Glomerular visceral epithelial cell (primary cell): Measurements from ENCODE around the gene UBAP1L.
"Not testable (repeated sequence)": the region's sequence is repeated elsewhere in the genome, so short reads cannot be mapped to it uniquely, and the experiment has no call there.

Experiments used
- DNase-seq: peaks from one replicate; pipeline ENCODE4 v3.0.0-alpha.2; 2016; ENCODE audit errors: extremely low spot score

UBAP1L gene

DNA sequence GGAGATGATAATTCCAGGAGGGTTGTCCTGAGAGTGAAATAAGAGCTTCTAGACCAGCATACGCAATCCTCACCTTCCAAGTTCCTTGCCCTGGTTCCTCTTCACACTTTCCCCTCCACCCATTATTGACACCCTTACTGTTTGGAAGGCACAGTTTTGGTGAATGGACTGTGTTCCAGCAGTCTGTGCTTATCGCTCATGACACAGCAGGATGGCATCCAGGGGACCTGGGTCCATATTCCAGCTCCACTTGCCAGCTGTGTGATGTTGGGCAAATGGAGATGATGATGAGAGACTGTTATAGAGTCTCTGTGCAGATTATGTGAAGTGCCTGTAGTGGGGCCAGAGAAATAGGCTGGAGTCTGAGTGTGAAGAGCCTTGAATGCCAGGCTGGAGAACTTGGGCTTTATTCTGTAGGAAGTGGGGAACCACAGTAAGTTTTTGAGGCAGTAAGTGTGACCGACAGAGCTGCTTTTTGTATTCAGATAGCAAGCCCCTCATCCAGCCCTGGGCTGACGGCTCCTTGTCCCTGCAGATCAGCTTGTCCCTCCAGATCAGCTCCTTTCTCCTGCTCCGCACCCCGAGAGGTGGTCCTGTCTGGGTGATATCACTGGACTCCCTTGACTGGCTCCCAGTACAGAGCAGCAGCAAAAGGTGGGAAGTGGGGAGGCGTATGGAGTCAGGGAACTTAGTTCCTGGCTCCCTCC, 30.3 kb downstream of the UBAP1L start:
- DNase-seq = no peak

DNA sequence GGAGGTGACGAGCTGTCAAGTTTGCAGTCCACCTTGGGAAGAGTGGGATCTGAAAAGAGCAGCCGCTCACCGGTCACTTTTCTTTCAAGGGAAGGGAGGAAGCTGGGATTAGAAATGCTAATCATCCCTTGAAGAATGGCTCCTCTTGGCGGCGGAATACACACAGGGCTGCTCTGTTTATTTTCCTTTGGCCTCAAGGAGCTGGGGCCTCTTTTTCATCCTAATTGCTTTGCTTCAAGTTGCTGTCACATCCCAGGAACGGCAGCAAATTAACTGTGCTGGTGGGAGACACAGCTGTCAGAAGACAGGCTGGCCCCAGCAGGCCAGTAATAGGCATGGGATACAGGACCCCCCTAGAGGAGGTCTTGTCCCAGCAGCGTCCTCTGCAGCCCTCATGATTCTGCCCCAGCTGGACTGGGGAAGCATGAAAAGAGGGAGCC, 31.7 kb downstream of the UBAP1L start:
- no peak for DNase-seq

DNA sequence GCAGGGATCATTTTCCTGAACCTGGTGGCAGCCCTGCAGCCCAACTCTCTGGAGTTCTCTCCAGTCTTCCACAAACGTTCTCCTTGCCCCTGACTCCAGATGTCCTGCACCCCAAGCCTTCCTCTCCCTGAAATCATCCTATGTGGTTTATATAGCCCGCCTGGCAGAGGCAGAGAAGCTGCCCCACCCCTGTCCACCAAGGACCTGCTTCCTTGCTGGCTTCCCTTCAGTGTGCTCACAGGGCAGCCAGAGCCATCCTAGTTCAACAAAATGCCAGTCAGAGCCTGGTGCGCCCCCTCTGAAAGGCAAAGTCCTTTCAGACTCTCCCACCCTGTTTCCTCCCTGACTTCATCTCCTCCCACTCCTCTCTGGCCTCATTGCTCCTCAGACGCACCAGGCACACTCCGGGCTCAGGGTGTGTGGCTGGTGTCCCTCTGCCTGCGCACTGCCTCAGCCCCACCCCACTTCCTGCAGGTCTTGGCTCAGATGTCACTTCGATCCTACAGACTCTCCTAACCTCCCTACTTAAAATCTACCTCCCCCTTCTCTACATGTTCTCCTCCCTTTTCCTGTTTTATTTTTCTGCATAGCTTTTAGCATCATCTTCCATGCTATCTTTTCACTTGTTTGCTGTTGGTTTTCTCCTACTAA, 32.6 kb downstream of the UBAP1L start:
- no peak for DNase-seq

DNA sequence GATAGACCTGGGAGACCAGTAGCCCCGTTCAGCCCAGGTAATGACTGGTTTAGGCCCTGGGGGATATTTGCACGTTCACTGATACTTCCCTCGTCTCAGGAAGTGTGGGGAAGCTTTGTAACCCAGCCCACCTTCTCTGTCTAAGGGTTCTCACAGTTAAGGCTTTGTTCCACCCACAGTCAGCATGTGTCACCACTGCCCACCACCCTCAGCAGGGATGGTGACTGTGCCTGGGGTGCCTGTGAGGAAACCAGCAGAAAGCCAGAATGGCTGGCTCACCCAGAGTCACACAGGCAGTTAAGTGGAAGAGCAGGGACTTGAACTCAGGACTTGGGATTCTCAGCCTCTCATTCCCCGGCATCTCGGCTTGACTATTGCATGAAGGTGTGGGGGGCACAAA, 33.2 kb downstream of the UBAP1L start:
- no peak for DNase-seq

DNA sequence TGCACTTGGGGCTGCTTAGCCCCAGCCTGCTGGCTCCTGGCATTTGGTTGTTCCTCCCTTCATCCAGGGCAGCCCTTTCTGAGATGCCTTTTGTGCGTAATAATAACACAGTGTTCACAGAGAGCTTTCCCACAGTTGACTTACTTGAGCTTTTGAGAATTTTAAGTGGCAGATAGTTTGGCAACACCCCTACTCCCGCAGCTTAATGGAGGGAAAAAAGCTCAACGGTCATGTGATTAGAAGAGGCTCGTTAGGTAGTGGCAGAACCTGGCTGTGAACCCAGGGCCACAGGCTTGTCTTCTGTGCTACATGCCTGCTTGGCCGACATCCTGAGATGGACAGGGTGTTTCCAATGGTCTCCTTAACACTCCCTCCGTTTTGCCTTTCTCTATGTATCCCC, 33.7 kb downstream of the UBAP1L start:
- no peak for DNase-seq

DNA sequence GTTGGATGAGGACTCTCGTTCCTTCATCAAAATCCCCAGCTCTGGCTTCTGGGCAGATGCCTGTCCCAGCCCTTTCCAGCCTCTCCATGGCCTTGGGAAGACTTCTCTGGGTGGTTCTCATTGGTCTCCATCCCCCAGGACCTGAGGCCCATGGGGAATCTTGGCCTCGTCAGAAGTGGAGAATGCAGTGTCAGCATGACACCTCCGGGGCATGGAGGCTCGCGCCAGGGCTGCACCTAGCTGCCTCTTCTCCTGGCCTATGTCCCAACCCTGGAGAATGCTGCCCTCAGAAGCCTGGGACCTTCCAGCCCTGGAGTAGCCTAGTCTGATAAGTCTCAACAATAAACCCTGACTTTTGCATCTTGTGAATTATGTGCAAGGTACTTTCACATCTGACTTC, 35.4 kb downstream of the UBAP1L start:
- no peak for DNase-seq

DNA sequence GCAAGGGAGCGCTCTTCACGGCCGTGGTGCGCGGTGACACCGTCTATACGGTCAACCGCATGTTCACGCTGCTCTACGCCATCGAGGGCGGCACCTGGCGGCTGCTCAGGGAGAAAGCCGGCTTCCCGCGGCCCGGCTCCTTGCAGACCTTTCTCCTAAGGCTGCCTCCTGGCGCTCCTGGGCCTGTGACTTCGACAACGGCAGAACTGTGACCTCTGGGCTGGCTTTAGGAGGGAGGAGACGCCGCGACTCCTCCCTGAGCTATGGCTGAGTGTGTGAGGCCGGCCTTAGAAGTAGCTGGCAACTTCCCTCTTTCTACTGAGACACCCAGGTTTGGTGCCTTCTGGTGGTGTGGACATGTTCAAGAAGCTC, 37.0 kb downstream of the UBAP1L start:
- peak; percentile 52 for DNase-seq

DNA sequence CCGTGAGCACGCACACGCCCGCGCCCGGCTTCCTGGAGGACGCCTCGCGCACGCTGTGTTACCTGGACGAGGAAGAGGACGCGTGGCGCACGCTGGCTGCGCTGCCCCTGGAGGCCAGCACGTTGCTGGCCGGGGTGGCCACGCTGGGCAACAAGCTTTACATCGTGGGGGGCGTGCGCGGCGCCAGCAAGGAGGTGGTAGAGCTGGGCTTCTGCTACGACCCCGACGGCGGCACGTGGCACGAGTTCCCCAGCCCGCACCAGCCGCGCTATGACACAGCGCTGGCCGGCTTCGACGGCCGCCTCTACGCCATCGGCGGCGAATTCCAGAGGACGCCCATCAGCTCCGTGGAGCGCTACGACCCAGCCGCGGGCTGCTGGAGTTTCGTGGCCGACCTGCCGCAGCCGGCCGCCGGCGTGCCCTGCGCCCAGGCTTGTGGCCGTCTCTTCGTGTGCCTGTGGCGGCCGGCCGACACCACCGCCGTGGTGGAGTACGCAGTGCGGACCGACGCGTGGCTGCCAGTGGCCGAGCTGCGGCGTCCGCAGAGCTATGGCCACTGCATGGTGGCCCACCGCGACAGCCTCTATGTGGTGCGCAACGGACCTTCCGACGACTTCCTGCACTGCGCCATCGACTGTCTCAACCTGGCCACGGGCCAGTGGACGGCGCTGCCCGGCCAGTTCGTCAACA, 37.6 kb downstream of the UBAP1L start:
- no peak for DNase-seq

DNA sequence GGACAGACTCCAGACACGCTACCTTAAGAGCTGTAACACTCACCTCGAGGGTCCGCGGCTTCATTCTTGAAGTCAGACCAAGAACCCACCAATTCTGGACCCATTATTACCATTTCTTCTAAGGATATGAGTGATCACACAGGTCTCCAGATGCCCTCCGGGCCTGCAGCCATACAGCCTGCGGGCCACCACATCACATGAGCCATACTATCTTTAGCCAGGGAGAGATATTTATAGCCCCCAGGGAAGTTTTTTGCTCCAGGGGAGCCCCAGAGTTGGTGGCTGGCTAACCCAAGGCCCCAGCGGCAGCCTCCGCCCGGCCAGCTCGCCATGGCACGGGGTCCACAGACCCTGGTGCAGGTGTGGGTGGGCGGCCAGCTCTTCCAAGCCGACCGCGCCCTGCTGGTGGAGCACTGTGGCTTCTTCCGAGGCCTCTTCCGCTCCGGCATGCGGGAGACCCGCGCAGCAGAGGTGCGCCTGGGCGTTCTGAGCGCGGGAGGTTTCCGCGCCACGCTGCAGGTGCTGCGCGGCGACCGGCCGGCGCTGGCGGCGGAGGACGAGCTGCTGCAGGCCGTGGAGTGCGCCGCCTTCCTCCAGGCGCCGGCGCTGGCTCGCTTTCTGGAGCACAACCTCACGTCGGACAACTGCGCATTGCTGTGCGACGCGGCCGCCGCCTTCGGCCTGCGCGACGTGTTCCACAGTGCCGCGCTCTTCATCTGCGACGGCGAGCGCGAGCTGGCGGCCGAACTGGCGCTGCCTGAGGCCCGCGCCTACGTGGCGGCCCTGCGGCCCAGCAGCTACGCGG, 38.3 kb downstream of the UBAP1L start, which contains the start of gene KBTBD13:
Gene KBTBD13 (plus strand): TSS at position 261 of the 805 bp plus-strand sequence. CDS start 70 bp downstream, at position 331.
- DNase-seq = no peak

DNA sequence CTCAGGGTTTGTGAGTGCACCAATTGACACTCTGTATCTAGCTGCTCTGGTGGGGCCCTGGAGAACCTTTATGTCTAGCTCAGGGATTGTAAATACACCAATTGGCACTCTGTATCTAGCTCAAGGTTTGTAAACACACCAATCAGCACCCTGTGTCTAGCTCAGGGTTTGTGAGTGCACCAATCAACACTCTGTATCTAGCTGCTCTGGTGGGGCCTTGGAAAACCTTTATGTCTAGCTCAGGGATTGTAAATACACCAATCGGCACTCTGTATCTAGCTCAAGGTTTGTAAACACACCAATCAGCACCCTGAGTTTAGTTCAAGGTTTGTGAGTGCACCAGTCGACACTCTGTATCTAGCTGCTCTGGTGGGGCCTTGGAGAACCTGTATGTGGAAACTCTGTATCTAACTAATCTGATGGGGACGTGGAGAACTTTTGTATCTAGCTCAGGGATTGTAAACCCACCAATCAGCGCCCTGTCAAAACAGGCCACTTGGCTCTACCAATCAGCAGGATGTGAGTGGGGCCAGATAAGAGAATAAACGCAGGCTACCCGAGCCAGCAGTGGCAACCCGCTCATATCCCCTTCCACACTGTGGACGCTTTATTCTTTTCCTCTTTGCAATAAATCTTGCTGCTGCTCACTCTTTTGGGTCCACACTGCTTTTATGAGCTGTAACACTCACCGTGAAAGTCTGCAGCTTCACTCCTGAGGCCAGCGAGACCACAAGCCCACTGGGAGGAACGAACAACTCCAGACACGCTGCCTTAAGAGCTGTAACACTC, 39.2 kb downstream of the UBAP1L start:
- not testable (repeated sequence) for DNase-seq

DNA sequence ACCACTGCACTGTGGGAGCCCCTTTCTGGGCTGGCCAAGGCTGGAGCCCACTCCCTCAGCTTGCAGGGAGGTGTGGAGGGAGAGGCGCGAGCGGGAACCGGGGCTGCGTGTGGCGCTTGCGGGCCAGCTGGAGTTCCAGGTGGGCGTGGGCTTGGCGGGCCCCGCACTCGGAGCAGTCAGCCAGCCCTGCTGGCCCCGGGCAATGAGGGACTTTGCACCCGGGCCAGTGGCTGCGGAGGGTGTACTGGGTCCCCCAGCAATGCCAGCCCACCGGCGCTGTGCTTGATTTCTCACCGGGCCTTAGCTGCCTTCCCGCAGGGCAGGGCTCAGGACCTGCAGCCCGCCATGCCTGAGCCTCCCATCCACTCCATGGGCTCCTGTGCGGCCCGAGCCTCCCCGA, 40.1 kb downstream of the UBAP1L start:
- not testable (repeated sequence) for DNase-seq

DNA sequence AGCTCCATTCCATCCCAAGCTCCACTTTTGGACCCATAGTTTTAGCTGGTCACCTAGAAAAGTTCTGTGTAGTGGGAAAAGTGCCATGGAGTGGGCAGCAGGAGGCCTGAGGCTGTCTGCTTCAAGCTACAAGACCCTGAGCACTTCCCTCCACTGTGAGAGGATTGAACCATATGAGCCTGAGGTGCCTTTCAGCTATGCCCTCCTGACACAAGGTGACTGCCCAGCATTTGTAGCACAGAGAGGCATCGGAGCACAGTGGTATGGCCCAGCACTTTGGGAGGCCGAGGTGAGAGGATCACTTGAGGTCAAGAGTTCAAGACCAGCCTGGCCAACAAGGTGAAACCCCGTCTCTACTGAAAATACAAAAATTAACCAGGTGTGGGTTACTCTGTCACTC, 42.4 kb downstream of the UBAP1L start:
- no peak for DNase-seq

DNA sequence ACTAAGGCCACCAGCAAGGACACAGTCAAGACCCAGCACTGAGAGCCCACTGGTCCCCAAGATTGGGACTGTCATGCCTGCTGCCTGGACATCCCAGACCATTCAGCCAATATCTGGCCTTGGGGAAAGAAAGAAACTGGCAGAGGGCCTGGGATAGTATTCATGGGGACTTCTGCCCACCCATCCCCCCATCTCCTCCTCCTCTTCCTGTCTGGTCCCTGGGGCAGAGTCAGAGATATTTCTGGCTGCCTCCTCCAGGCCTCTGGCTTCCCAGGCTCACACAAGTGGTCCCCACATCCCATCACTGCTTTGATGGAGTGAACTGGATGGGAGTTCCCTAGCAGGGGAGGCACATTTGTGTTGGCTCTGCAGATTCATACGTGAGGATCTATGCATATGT, 43.0 kb downstream of the UBAP1L start:
- DNase-seq = no peak

DNA sequence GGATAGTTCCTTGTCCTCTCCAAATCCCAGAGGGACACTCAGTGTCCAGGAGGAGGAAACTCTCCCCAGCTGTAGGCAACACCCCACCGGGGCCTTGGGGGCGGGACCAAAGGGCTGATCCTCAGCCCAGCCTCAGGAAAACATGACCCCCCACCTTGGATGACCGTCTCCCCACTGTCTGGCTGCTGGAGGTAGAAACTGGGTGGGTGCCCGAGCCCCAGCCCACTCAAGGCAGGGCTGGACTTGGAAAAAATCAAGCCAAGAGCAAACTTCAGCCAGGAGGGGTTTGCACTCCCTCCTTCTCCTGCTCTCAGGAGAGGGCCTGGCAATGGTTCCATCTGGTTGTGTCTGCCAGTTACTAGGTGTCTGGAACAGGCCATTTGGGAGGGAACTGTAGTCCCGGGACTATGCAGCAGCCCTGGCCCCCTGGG, 43.6 kb downstream of the UBAP1L start:
- DNase-seq = no peak

DNA sequence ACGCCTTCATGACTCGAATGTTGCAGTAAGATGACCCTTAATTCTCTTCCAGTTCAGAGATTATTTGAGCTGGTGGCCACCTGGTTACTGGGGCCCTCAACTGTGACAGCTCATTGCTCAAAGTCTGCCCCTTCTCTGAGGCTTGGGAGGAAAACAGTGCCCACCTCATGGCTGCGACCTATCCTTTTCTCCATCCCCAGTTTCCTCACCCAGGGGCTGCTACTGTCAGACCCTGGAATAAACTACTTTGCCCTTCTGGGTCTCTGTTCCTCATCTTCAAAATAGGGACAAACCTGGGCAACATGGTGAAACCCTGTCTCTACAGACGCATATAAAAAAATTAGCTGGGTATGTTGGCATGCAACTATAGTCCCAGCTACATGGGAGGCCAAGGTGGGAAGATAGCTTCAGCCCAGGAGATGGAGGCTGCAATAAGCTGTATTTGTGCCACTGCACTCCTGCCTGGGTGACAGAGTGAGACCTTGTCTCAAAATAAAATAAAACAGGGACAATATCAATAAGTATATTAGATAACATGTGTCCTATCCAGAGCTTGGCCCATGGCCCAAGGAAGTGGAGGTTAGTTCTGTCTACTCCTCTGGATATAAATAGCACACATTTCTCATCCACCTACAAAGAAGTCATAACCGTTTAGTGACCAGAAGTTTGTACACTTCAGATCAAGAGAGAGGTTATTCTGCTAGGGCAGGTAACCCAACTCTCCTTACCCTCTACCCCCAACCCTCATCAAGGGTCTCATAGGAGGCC, 45.0 kb downstream of the UBAP1L start:
- no peak for DNase-seq

DNA sequence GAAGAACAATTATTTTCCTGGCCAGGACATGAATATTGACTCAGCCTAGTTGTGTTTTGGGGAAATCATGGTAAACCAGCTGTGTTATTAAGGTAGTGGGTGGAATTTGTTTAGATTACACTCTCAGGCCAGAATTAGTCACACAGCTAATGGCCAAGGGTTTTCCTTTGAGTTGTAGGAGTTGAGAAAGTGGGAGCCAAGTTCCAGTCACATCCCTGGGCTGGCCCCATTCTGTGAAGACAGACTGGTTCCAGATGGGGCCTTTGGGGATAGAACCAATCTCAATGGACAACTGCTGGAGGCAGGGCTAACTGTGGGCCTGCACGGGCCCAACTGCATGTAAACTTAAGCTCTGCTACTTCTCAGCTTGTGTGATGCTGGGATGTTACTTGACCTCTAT, 45.8 kb downstream of the UBAP1L start:
- DNase-seq = no peak

DNA sequence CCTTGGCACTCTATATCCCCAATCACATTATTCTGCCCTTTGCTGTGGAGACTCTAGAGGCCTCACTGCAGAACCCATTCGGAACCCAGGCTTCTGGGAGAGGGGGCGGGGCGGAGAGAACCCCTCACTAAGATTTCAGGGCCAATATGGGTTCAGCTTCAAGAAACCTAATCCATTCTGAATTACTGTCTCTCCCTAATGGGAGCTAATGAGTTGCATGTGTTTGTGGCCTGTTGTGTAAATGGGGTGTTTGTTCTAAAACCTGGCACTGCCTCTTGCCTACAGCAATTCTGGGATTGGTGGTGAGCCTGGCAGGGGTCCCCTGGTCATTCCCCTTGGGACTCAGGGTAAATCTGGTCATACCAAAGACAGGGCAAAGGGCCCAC, 46.6 kb downstream of the UBAP1L start:
- DNase-seq = no peak

DNA sequence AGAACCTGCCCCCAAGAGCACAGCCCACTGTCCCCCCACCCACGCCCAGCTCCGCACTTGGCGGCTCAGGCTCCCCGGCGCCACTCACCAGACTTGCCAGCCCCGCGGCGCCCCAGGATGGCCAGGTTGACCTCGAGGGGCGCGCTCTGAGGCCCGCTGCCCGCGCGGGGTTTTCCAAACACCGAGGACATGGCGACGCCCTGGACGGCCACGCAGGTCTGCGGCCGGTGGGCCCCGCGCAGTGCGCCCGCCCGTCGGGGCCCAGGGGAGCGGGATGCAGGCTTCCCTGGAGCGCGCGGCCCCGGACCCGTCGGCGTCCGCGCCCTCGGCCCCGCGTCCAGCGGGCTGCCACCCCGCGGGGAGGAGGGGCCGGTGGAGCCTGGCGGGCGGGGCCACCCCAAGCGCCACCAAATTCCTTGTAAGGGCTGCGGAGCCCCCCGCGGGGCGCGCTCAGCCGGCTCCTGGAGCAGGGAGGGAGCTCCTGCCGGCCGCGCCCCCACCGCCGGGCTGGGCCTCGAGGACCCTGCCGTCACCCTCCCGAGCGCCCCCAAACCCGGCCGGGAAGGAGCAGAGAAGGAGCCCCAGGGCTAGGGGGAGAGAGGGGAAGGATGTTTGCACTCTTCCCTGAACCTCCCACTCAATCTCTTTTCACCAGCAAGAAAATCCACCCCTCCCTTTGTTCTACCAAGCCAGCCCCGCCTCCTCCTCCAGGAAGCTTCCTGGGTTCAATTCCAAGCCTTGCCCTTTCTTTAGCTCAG, 47.2 kb downstream of the UBAP1L start, which contains the start of gene RASL12:
Gene RASL12 (minus strand): TSS at position 347 of the 758 bp plus-strand sequence. CDS start 156 bp downstream, at position 191.
- DNase-seq = no peak

DNA sequence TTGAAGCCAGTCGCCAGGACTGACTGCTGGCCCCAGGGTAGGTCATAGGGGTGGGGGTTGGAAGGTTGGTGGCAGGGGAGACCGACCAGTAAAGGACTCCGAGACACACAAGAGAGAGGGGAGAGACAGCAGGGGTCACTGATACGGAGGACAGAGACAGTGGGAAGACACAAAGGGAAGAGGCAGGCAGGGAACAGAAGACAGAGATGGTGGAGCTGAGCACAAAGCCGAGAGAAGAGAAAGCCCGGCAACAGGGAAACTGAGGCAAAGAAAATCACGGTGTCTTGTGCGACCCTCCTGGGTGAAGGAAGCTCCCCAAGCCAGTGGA, 47.7 kb downstream of the UBAP1L start:
- DNase-seq = no peak
